GM12891 (cell line): Measurements from ENCODE around the gene CYP2A6.
"Not testable (repeated sequence)": the region's sequence is repeated elsewhere in the genome, so short reads cannot be mapped to it uniquely, and the experiment has no call there.

ENCODE experiments used
- POLR2A ChIP-seq: IDR thresholded peaks from 2 replicates; pipeline ENCODE4 v1.6.1; 2011; ENCODE audit warnings: low read depth, low read length, control low read depth
- POLR2AphosphoS5 ChIP-seq: IDR thresholded peaks from 2 replicates; pipeline ENCODE4 v1.6.1; 2011; ENCODE audit warnings: low read depth, low read length, control low read depth
- POU2F2 ChIP-seq: IDR thresholded peaks from 2 replicates; pipeline ENCODE4 v1.6.1; 2011; ENCODE audit warnings: low read depth, mild to moderate bottlenecking, control low read depth, low read length, moderate library complexity
- SPI1 ChIP-seq: IDR thresholded peaks from 2 replicates; pipeline ENCODE4 v1.6.1; 2011; ENCODE audit warnings: low read depth, low read length, control low read depth
- TAF1 ChIP-seq: IDR thresholded peaks from 2 replicates; pipeline ENCODE4 v1.6.1; 2011; ENCODE audit warnings: low read depth, low read length, control low read depth

DNA sequence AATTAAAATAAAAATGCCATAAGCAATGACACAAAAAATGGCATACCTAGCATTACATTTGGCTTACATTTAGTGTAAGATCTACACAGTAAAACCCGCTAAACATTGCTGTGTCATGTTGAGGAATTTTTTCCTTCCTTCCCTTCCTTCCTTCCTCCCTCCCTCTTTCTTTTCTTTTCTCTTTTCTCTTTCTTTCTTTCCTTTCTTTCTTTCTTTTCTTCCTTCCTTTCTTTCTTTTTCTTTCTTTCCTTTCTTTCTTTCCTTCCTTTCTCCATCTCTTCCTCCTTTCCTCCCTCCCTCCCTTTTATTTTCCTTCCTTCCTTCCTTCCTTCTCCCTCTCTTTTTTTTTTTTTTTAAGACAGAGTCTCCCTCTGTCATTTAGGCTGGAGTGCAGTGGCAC, 11.8 kb downstream of the CYP2A6 start:
- not testable (repeated sequence) for TF ChIP-seq SPI1, POLR2A, POLR2AphosphoS5, TAF1, POU2F2
